ENCODE results near the gene OR52H1.
"Not testable (repeated sequence)": the region's sequence is repeated elsewhere in the genome, so short reads cannot be mapped to it uniquely, and the experiment has no call there.

Gene OR52H1

GRCh38 chr11:5548440-5548839, at the start of gene OR52H1:
Gene OR52H1 (minus strand): TSS chr11:5548540. CDS start chr11:5545505, 3,035 bp downstream.
- DNase-seq = no peak

- no peak for DNase-seq
These were observed 49.6 kb upstream of the OR52H1 start for GRCh38 chr11:5597953-5598352.

GRCh38 chr11:5596607-5597201, 48.4 kb upstream of the OR52H1 start, which contains the start of gene TRIM6:
Gene TRIM6 (plus strand): TSS chr11:5596637. CDS start chr11:5596898, 261 bp downstream.
- no peak for DNase-seq

GRCh38 chr11:5593146-5593545, 44.8 kb upstream of the OR52H1 start:
- DNase-seq = no peak

GRCh38 chr11:5592615-5593014, 44.3 kb upstream of the OR52H1 start:
- DNase-seq = no peak

- no peak for DNase-seq
These were observed 43.3 kb upstream of the OR52H1 start for GRCh38 chr11:5591613-5592012.

GRCh38 chr11:5589906-5590305, 41.6 kb upstream of the OR52H1 start:
- not testable (repeated sequence) for DNase-seq

GRCh38 chr11:5584458-5584857, 36.1 kb upstream of the OR52H1 start:
- not testable (repeated sequence) for DNase-seq

- no peak for DNase-seq
These were observed 32.7 kb upstream of the OR52H1 start for GRCh38 chr11:5581014-5581413.

GRCh38 chr11:5580577-5580976, 32.2 kb upstream of the OR52H1 start, which contains the start of gene OR52B6:
Gene OR52B6 (plus strand): TSS chr11:5580877. CDS start chr11:5580877, 0 bp downstream.
- DNase-seq = no peak

GRCh38 chr11:5577101-5577500, 28.8 kb upstream of the OR52H1 start:
- DNase-seq = no peak

- DNase-seq = no peak
These were observed 26.8 kb upstream of the OR52H1 start for GRCh38 chr11:5575152-5575551.

- DNase-seq = no peak
These were observed 26.3 kb upstream of the OR52H1 start for GRCh38 chr11:5574654-5575053.

GRCh38 chr11:5564259-5565019, 16.1 kb upstream of the OR52H1 start:
- DNase-seq = no peak

- no peak for DNase-seq
These were observed 9.4 kb upstream of the OR52H1 start for GRCh38 chr11:5557751-5558150.

GRCh38 chr11:5556596-5557188, 8.4 kb upstream of the OR52H1 start:
- no peak for DNase-seq

GRCh38 chr11:5553343-5553742, 5.0 kb upstream of the OR52H1 start:
- no peak for DNase-seq

- DNase-seq = no peak
These were observed 2.2 kb upstream of the OR52H1 start for GRCh38 chr11:5550440-5551095.

GRCh38 chr11:5547982-5548381, 358 bp downstream of the OR52H1 start:
- no peak for DNase-seq

- DNase-seq = no peak
These were observed 1.9 kb downstream of the OR52H1 start for GRCh38 chr11:5546457-5546856.

- DNase-seq = no peak
These were observed 6.9 kb downstream of the OR52H1 start for GRCh38 chr11:5541427-5541826.

- no peak for DNase-seq
These were observed 11.9 kb downstream of the OR52H1 start for GRCh38 chr11:5536482-5536881.

- DNase-seq = no peak
These were observed 14.3 kb downstream of the OR52H1 start for GRCh38 chr11:5534046-5534445.
